Heart left ventricle (tissue), 16 donors: ENCODE data around the gene HAUS2. TPM values are rescaled to one million over a fixed set of nuclear protein-coding genes. Genes with fewer than 3 reads are reported as not detected.
A peak's percentile ranks its signal among the peaks of the same experiment; 100 is the strongest.

Source experiments
- ATAC-seq, 4 donors: fragments of 200-7000 bp; cut with Tn5 transposase; one replicate each; pipeline ENCODE4 v1.9.1; 2020 to 2022; ENCODE audit warnings: moderate library complexity in 4 of 4, mild to moderate bottlenecking in 3 of 4, moderate number of reproducible peaks in 1 of 4
- DNase-seq, 5 donors: peaks; one replicate each; pipeline ENCODE4 v3.0.0-alpha.2; 2020
- H3K27ac ChIP-seq, 12 donors: fragments of 200-600 bp; sonication (generic) in 4 of 12; one replicate each; pipeline versions ENCODE4 v1.5.0 to v1.8.0; 2016 to 2022; ENCODE audit warnings: mild to moderate bottlenecking in 2 of 12
- H3K27me3 ChIP-seq, 9 donors: fragments of 200-600 bp; sonication (generic) in 2 of 9; one replicate each; pipeline versions ENCODE4 v1.5.1 to v1.8.0; 2016 to 2022; ENCODE audit warnings: mild to moderate bottlenecking in 3 of 9
- H3K36me3 ChIP-seq, 9 donors: fragments of 200-600 bp; sonication (generic) in 2 of 9; one replicate each; pipeline versions ENCODE4 v1.5.0 to v1.8.0; 2018 to 2022; ENCODE audit warnings: mild to moderate bottlenecking in 2 of 9
- H3K4me1 ChIP-seq, 12 donors: fragments of 200-600 bp; sonication (generic) in 4 of 12; one replicate each; pipeline versions ENCODE4 v1.5.0 to v1.8.0; 2016 to 2022; ENCODE audit warnings: mild to moderate bottlenecking in 3 of 12
- H3K4me3 ChIP-seq, 12 donors: fragments of 200-600 bp; sonication (generic) in 4 of 12; one replicate each; pipeline versions ENCODE4 v1.5.0 to v1.8.0; 2017 to 2022; ENCODE audit warnings: mild to moderate bottlenecking in 9 of 12, moderate library complexity in 4 of 12
- H3K9me3 ChIP-seq, 12 donors: fragments of 200-600 bp; sonication (generic) in 4 of 12; one replicate each; pipeline versions ENCODE4 v1.5.0 to v1.8.0; 2016 to 2022; ENCODE audit warnings: mild to moderate bottlenecking in 1 of 12
- POLR2A ChIP-seq, 2 donors: fragments of 450-650 bp; IDR thresholded peaks; one replicate each; pipeline ENCODE4 v1.6.1; 2017; ENCODE audit warnings: antibody characterized with exemption in 2 of 2, mild to moderate bottlenecking in 2 of 2, moderate library complexity in 2 of 2
- WGBS, 4 donors: extraction: QIAGEN DNeasy Blood & Tissue Kit in 2 of 4; methylation state at CpG; one replicate each; pipeline versions ENCODE4 v1.1.5 to v1.1.7; 2013 to 2018; 5-methylcytosine and 5-hydroxymethylcytosine counted together
- intact Hi-C, 10 donors: fragments of 100-400 bp; cut with DNase I; formaldehyde crosslinking; loops; one replicate each; pipeline versions ENCODE4 v1.11.1 to v1.14.2; 2022
- long read RNA-seq, 3 donors: library from polyadenylated mRNA; unstranded; transcript quantifications; one replicate each; pipeline ENCODE4 v2.0.0, GENCODE V29; 2020 to 2021
- polyA plus RNA-seq, 2 donors: library from polyadenylated mRNA; stranded (reverse); fragments of 200-250 nt; gene quantifications; one replicate each; pipeline ENCODE4 v1.2.3, GENCODE V29; 2013
- total RNA-seq, 9 donors: library from RNA; depleted of rRNA in 2 of 9; stranded (reverse); fragments of >200 nt in 2 of 9; fragmentation: NEBNext Ultra II Directional in 3 of 9; extraction: Animal tissue kit (Norgen Biotek cat#: 25700) in 3 of 9; gene quantifications; one replicate each; pipeline versions ENCODE4 v1.1.0 to v1.2.4, GENCODE V29; 2016 to 2023
- TF ChIP-seq, protein P1 (sequence below), 12 donors: fragments of 200-600 bp; sonication (generic) in 4 of 12; IDR thresholded peaks; one replicate each; pipeline versions ENCODE4 v1.5.0 to v1.8.0; 2018 to 2022; ENCODE audit warnings: antibody characterized with exemption in 12 of 12, mild to moderate bottlenecking in 5 of 12
- donor health status: ischemic (EF 13 %, LVEDD 7.1; RV severe dilation, severe dysfunction).
- donor health status: healthy with polysubstance abuse.
- donor health status: DM: no; HTN: yes; CAD: no.
- donor health status: DM: no; HTN: no; CAD: no.
- donor health status: ischemic (EF 25% LVEDD 6.9; RV normal size, moderate dysfunction).
- donor health status: ischemic (EF 25% LVEDD 5.7; RV mildly dilated, moderate dysfunction).
- donor health status: healthy.
- donor health status: DM: yes; HTN: yes; CAD: no.
- donor health status: ischemic (EF 35%, LVEDD 5.7; RV mildly dilated, moderate dysfunction).
- donor health status: nonischemic (EF 11% LVEDD 7.7; RV severe dilation, severe dysfunction).
- donor health status: DM: yes; HTN: yes; CAD: no.
- donor health status: PGD.
- donor health status: ischemic (EF 29% LVEDD 5.4; RV normal size, mild dysfunction).
- donor health status: nonischemic (EF 23%, LVEDD 6.1; RV moderate dilation, normal function).

HAUS2 gene
- total RNA-seq: 10 to 100 TPM; 10.5 to 27.8 (median 13.7) TPM
- polyA plus RNA-seq: 10 to 100 TPM in 1 of 2 donors, 1 to 10 TPM in 1; 8.6 to 18.9 TPM
- long read RNA-seq, donor 1, partial matches to known transcripts: 0 of 8 reads
- long read RNA-seq, donor 1, other reads (novel, unspliced or antisense): 3 of 8 reads
- long read RNA-seq, donor 2, transcript HAUS2-208 (5 exons, 1,702 nt): minor isoform, 5 of 20 reads
- long read RNA-seq, donor 2, transcript HAUS2-201 (6 exons, 3,949 nt): major isoform, 10 of 20 reads
- long read RNA-seq, donor 2, partial matches to known transcripts: 0 of 20 reads
- long read RNA-seq, donor 2, other reads (novel, unspliced or antisense): 1 of 20 reads
- long read RNA-seq, donor 3, transcript HAUS2-201 (6 exons, 3,949 nt): major isoform, 5 of 9 reads
- long read RNA-seq, donor 3, partial matches to known transcripts: 0 of 9 reads
- long read RNA-seq, donor 3, other reads (novel, unspliced or antisense): 0 of 9 reads

DNA sequence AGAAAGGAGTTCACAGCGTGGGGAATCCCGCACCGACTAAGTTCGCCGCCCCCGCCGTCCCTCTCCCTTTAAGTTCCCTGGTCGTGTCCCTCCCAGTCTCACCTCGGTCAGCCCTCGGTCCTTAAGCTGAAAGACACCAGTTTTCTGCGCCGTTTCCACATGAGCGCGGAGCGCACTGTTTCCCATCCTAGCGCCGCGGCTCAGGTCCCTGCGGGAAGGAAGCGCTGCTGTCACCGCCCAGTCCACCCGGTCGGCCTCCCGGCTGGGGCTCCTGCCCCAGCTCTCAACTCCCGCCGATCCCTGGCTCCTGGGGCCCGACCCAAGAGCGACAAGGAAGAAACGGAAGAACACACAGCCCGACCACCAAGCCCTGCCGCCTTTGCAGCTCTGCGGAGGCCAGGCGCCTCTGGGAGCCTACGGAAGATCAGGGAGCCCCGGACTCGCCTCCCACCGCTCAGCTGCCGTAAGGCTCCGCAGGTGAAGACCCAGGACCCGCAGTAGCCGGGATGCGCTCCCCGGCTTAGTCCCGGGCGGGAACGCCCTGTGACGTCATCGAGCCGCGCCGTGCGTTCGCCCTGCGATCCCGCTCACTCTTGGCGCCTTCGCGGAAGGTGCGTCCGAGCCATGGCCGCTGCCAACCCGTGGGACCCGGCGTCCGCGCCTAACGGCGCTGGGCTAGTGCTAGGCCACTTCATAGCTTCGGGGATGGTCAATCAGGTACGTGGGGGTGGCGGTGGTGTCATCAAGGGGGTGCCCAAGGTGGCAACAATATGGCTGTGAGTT lies at the start of gene HAUS2, which contains the start of gene LRRC57:
Gene HAUS2 (plus strand): TSS at position 590 of the 783 bp plus-strand sequence. CDS start 35 bp downstream, at position 625.
Gene LRRC57 (minus strand): TSS at position 545 of the 783 bp plus-strand sequence. CDS start 359 bp downstream, at position 186.
- Histone ChIP-seq H3K36me3 (peaks cover 0 to 36% (median 15%) of the 10 kb centered on the region in 9 donors), H3K9me3 (no peaks in the 10 kb centered on the region), H3K4me3 (peak within 1 kb of the TSS; percentile 74 to 98 (median 90)), H3K27ac (peak within 1 kb of the TSS; percentile 18 to 96 (median 90)), H3K4me1 (peaks cover 0 to 54% (median 22%) of the 10 kb centered on the region in 12 donors), H3K27me3 (no peaks in the 10 kb centered on the region)
- intact Hi-C loops: loop anchor here in 8 of 10 donors (1.0 to 10.0 kb wide), 5 partner anchors 51 to 106 kb away; partner anchors contain the start of gene SNAP23 (in 2 of the 8)
- WGBS, 4 donors: 0% methylated on average over 20 to 71 of the region's 71 CpGs
- peak in 1 of 2 donors; percentile 77 for TF ChIP-seq POLR2A (IDR thresholded peaks at IDR 0.05)
- TF ChIP-seq, protein P1, sequence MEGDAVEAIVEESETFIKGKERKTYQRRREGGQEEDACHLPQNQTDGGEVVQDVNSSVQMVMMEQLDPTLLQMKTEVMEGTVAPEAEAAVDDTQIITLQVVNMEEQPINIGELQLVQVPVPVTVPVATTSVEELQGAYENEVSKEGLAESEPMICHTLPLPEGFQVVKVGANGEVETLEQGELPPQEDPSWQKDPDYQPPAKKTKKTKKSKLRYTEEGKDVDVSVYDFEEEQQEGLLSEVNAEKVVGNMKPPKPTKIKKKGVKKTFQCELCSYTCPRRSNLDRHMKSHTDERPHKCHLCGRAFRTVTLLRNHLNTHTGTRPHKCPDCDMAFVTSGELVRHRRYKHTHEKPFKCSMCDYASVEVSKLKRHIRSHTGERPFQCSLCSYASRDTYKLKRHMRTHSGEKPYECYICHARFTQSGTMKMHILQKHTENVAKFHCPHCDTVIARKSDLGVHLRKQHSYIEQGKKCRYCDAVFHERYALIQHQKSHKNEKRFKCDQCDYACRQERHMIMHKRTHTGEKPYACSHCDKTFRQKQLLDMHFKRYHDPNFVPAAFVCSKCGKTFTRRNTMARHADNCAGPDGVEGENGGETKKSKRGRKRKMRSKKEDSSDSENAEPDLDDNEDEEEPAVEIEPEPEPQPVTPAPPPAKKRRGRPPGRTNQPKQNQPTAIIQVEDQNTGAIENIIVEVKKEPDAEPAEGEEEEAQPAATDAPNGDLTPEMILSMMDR (IDR thresholded peaks at IDR 0.05): no peak
- ATAC-seq (peak; percentile 93 to 97 (median 96)), DNase-seq (peak; percentile 89 to 95 (median 91))

DNA sequence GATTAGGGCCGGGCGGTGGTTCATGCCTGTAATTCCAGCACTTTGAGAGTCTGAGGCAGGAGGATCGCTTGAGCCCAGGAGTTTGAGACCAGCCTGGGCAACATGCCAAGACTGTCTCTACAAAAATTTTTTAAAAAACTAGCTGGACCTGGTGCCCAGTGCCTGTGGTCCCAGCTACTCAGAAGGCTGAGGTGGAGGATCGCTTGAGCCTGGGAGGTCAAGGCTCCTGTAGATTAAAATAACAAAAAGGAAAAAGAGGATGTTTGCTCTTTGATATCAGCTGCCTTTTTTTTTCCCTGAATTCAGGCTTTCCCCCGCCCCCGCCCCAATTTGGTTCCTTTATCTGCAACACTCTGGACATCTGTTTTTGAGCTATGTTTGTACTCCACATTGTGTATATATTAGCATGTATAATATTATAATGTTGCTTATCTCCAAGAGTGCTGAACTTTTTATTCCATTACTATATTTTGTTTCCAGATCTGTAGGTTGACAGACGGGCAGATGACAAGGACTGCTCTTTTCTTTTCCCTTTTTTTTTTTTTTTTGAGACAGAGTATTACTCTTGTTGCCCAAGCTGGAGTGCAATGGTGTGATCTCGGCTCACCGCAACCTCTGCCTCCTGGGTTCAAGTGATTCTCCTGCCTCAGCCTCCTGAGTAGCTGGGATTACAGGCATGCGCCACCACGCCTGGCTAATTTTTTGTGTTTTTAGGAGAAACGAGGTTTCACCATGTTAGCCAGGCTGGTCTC lies 48.6 kb upstream of the HAUS2 start:
- intact Hi-C loops: loop anchor here in 2 of 10 donors (5.0 to 10.0 kb wide), 2 partner anchors 47 to 225 kb away; partner anchors contain the start of genes HAUS2 (in 2 of the 2), LRRC57 (in 2 of the 2), GANC (in 1 of the 2) and TMEM87A (in 1 of the 2)
- Histone ChIP-seq H3K9me3 (no peaks in the 10 kb centered on the region), H3K4me3 (peak overlapping the region in 1 of 12 donors; percentile 12), H3K4me1 (peaks cover 0 to 93% (median 30%) of the 10 kb centered on the region in 12 donors), H3K27me3 (no peaks in the 10 kb centered on the region), H3K36me3 (no peaks in the 10 kb centered on the region), H3K27ac (peak overlapping the region; percentile 6 to 72 (median 48))
- 61 to 69% (median 67%) methylated on average over 12 of the region's 12 CpGs for WGBS, 4 donors
- no peak for TF ChIP-seq POLR2A (IDR thresholded peaks at IDR 0.05)
- TF ChIP-seq, protein P1 (IDR thresholded peaks at IDR 0.05): no peak
- DNase-seq: no peak
- ATAC-seq: no peak

DNA sequence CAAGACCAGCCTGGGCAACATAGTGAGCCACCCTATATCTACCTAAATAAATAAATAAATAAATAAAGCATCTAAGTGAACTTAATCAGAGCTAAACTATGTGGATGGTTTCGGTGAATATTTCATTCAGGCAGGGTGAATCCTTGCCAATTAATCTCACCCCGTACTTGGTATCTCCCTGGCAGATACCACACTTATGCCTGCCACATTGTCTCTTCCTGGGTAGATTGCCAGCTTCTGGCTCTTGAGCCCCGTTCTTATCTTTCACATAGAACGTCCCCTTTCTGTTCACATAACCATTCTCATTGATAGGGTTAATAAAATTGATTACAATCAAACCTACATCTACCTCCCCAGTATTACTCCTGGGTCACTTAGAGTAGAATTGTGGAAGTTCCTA lies 46.2 kb upstream of the HAUS2 start:
- DNase-seq (no peak), ATAC-seq (no peak)
- WGBS, 4 donors: 55 to 66% (median 59%) methylated on average over 4 of the region's 4 CpGs
- peak overlapping the region in 1 of 12 donors; percentile 53 for H3K27ac ChIP-seq
- no peaks in the 10 kb centered on the region for H3K9me3 ChIP-seq
- H3K4me1 ChIP-seq: peaks cover 0 to 83% (median 26%) of the 10 kb centered on the region in 12 donors
- no peak for TF ChIP-seq POLR2A (IDR thresholded peaks at IDR 0.05)
- TF ChIP-seq, protein P1 (IDR thresholded peaks at IDR 0.05): no peak
- peaks cover 0 to 8% (median 0%) of the 10 kb centered on the region in 9 donors for H3K36me3 ChIP-seq
- H3K27me3 ChIP-seq: no peaks in the 10 kb centered on the region
- H3K4me3 ChIP-seq: no peak overlapping the region
- intact Hi-C loops: no loop called here
